Ammon's horn (tissue), 1 donor: Measurements from ENCODE around the gene P4HA2.

ENCODE experiments used
- DNase-seq: peaks from one replicate; pipeline ENCODE4 v3.0.0-alpha.2; 2016; ENCODE audit warnings: low spot score

Gene P4HA2

GRCh38 chr5:132264546-132265335, 37.1 kb upstream of the P4HA2 start:
- no peak for DNase-seq

- DNase-seq, result no peak
Measured at GRCh38 chr5:132263548-132264261, 36.1 kb upstream of the P4HA2 start.

GRCh38 chr5:132262882-132263547, 35.4 kb upstream of the P4HA2 start:
- DNase-seq, result no peak

- DNase-seq, result no peak
Measured at GRCh38 chr5:132261881-132262845, 34.5 kb upstream of the P4HA2 start.

GRCh38 chr5:132260714-132261551, 33.3 kb upstream of the P4HA2 start:
- peak; percentile 70 for DNase-seq

GRCh38 chr5:132260051-132260450, 32.4 kb upstream of the P4HA2 start:
- DNase-seq, result no peak

- DNase-seq, result peak; percentile 71
Measured at GRCh38 chr5:132259069-132259851, 31.6 kb upstream of the P4HA2 start.

- no peak for DNase-seq
Measured at GRCh38 chr5:132258102-132259068, 30.7 kb upstream of the P4HA2 start.

GRCh38 chr5:132257131-132258101, 29.8 kb upstream of the P4HA2 start, which contains the start of gene PDLIM4:
Gene PDLIM4, plus strand, starts transcription at chr5:132257696. Its CDS starts 39 bp downstream, at chr5:132257735.
- DNase-seq, result no peak

- no peak for DNase-seq
Measured at GRCh38 chr5:132256783-132257130, 29.1 kb upstream of the P4HA2 start.

GRCh38 chr5:132256086-132256782, 28.6 kb upstream of the P4HA2 start:
- no peak for DNase-seq

GRCh38 chr5:132254321-132254977, 26.8 kb upstream of the P4HA2 start:
- DNase-seq, result no peak

GRCh38 chr5:132253452-132254320, 26.0 kb upstream of the P4HA2 start:
- DNase-seq, result no peak

- no peak for DNase-seq
Measured at GRCh38 chr5:132253008-132253441, 25.4 kb upstream of the P4HA2 start.

- peak; percentile 69 for DNase-seq
Measured at GRCh38 chr5:132251220-132251725, 23.6 kb upstream of the P4HA2 start.
